K562 treated with DMSO at 1 percent for 4 hours (cell line): ENCODE measurements around the gene RTN1. TPM values are rescaled to one million over a fixed set of nuclear protein-coding genes. Genes with fewer than 3 reads are reported as not detected.

Experiments
- total RNA-seq: library from RNA; unstranded; fragments of 300-600 nt; gene quantifications from 2 replicates; pipeline ENCODE4 v1.2.3, GENCODE V29; 2022; ENCODE audit not compliant: insufficient read depth

Gene RTN1, protein sequence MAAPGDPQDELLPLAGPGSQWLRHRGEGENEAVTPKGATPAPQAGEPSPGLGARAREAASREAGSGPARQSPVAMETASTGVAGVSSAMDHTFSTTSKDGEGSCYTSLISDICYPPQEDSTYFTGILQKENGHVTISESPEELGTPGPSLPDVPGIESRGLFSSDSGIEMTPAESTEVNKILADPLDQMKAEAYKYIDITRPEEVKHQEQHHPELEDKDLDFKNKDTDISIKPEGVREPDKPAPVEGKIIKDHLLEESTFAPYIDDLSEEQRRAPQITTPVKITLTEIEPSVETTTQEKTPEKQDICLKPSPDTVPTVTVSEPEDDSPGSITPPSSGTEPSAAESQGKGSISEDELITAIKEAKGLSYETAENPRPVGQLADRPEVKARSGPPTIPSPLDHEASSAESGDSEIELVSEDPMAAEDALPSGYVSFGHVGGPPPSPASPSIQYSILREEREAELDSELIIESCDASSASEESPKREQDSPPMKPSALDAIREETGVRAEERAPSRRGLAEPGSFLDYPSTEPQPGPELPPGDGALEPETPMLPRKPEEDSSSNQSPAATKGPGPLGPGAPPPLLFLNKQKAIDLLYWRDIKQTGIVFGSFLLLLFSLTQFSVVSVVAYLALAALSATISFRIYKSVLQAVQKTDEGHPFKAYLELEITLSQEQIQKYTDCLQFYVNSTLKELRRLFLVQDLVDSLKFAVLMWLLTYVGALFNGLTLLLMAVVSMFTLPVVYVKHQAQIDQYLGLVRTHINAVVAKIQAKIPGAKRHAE
- not detected in 2 replicates for total RNA-seq

DNA sequence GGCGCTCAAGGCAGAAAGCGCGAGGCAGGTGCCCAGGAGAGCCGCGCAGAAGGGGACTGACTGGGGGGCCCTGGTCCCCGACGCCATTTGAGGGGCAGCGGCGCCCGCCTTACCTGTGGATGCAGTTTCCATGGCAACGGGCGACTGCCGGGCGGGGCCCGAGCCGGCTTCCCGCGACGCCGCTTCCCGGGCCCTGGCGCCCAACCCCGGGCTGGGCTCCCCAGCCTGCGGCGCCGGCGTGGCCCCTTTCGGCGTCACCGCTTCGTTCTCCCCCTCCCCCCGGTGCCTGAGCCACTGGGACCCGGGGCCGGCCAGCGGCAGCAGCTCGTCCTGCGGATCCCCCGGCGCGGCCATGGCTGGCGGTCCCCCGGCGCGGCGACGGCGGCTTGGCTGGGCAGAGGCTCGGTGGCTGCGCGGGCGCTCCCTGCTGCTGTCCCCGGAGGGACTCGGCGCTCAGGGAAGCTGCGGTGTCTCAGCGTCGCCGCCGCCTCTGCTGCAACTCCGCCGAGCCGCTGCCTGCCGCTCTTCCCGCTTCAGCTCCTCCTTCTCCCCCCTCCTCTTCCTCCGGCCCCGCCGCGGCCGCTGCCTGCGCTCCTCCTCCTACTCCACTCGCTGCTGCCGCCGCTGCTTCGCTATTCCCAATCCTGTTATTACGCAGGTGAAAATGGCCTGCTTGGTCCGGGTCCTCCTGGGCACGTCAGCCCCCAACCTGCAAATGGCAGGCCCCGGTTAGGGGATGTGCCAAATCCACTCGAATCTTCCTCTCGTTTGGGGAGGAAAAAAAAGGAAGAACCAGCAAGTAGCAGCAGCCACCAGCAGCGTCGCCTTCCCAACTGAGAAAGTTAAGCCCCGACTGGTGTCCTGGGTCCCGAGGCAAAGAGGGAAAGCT, at the start of gene RTN1:
Gene RTN1 (minus strand): TSS at position 500 of the 889 bp plus-strand sequence. CDS start 146 bp downstream, at position 354.

DNA sequence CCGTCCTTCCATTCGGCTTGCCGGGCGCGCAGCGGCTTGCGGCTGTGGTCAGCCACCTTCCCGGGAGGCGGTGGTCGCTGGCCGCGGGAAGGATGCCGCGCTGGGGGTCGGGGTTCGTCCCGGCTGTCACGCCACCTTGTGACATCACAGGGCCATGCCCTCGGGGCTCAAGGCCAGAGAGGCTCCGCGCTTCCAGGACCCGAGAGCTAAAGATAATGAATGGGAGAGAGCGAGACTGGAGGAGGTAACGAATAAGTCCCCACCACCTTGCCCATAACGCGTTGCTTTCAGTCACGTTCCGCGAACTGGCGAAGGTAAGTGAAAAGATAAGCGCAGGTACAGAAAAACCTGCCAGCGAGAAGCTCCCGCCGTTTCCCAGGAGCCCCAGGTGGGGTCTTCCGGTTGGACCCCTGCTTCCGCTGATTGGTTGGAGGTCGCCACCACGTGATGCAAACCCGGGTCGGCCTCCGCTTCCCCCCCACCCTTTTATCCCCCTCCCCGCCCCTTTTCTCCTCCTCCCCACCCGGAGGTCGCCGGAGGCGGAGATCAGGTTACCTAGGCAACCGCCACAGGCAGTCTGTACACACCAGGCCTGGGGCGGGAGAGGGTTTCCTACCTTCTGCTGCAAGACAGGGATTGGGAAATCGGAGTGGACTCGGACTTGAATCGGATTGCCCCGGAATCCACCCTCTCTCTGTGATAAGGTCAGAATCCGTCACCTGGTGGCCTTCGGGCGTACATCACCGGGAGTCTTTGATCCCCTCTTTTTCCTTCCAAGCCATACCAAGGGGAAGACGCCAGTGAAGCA, 49.2 kb upstream of the RTN1 start, which contains the start of gene LRRC9:
Gene LRRC9 (plus strand): TSS at position 575 of the 808 bp plus-strand sequence.

GRCh38 chr14:59576332-59577294, 294.0 kb downstream of the RTN1 start, which contains the start of gene CCDC175:
Gene CCDC175, minus strand, starts transcription at chr14:59576812. Its CDS starts 37 bp downstream, at chr14:59576775.

Other genes starting within 250 kb of the RTN1 start
- gene LRRC9, start 49.4 kb upstream of the RTN1 start, total RNA-seq: not detected in 2 replicates
- 10.0 and 32.1 TPM in 2 replicates for gene PCNX4, start 221.1 kb upstream of the RTN1 start, total RNA-seq